SK-N-SH treated with all-trans-retinoic acid at 6 μM for 48 hours (cell line): Measurements from ENCODE around the gene SECISBP2.
A peak's percentile ranks its signal among the peaks of the same experiment; 100 is the strongest.
"Not testable (repeated sequence)": the region's sequence is repeated elsewhere in the genome, so short reads cannot be mapped to it uniquely, and the experiment has no call there.

Experiments
- ATAC-seq: fragments of 200-7000 bp; cut with Tn5 transposase; 3 replicates; pipeline ENCODE4 v1.9.1; 2020; ENCODE audit warnings: mild to moderate bottlenecking, moderate library complexity
- ARNTL ChIP-seq: fragments of 450-650 bp; formaldehyde crosslinking; IDR thresholded peaks from 2 replicates; pipeline ENCODE4 v1.5.0; 2020; ENCODE audit warnings: low read depth, mild to moderate bottlenecking, moderate library complexity, borderline replicate concordance
- BACH2 ChIP-seq: fragments of 250-450 bp; sonication (Bioruptor Pico); IDR thresholded peaks from 2 replicates; pipeline ENCODE4 v1.9.0; 2021; ENCODE audit warnings: mild to moderate bottlenecking, borderline replicate concordance
- CSDC2 ChIP-seq: fragments of 250-450 bp; sonication (Bioruptor Pico); IDR thresholded peaks from 2 replicates; pipeline ENCODE4 v1.5.0; 2020; ENCODE audit warnings: mild to moderate bottlenecking, moderate library complexity
- ESRRG ChIP-seq: fragments of 250-450 bp; sonication (Bioruptor Pico); IDR thresholded peaks from 2 replicates; pipeline ENCODE4 v1.6.1; 2021; ENCODE audit warnings: mild to moderate bottlenecking
- GLIS3 ChIP-seq: fragments of 250-450 bp; sonication (Bioruptor Pico); IDR thresholded peaks from 2 replicates; pipeline ENCODE4 v1.5.0; 2020; ENCODE audit warnings: mild to moderate bottlenecking, moderate library complexity
- ISL1 ChIP-seq: fragments of 250-450 bp; sonication (Bioruptor Pico); IDR thresholded peaks from 2 replicates; pipeline ENCODE4 v2.1.2; 2022; ENCODE audit warnings: mild to moderate bottlenecking, moderate library complexity
- OSR1 ChIP-seq: fragments of 250-450 bp; sonication (Bioruptor Pico); IDR thresholded peaks from 2 replicates; pipeline ENCODE4 v1.8.0; 2022; ENCODE audit warnings: moderate library complexity, mild to moderate bottlenecking, inconsistent platforms
- RARB ChIP-seq: fragments of 250-450 bp; sonication (Bioruptor Pico); IDR thresholded peaks from 2 replicates; pipeline ENCODE4 v1.8.0; 2021; ENCODE audit warnings: mild to moderate bottlenecking, moderate library complexity
- SNAI2 ChIP-seq: fragments of 250-450 bp; sonication (Bioruptor Pico); IDR thresholded peaks from 2 replicates; pipeline ENCODE4 v1.5.0; 2020; ENCODE audit warnings: mild to moderate bottlenecking, moderate library complexity
- TOX ChIP-seq: fragments of 250-450 bp; sonication (Bioruptor Pico); IDR thresholded peaks from 2 replicates; pipeline ENCODE4 v1.8.0; 2021; ENCODE audit warnings: mild to moderate bottlenecking, moderate library complexity, borderline replicate concordance
- ZC3H10 ChIP-seq: fragments of 250-450 bp; sonication (Bioruptor Pico); IDR thresholded peaks from 2 replicates; pipeline ENCODE4 v1.5.1; 2021; ENCODE audit warnings: mild to moderate bottlenecking, moderate library complexity
- ZFP3 ChIP-seq: fragments of 250-450 bp; sonication (Bioruptor Pico); IDR thresholded peaks from 2 replicates; pipeline ENCODE4 v1.5.0; 2020; ENCODE audit warnings: mild to moderate bottlenecking, moderate library complexity
- ZFP30 ChIP-seq: fragments of 450-650 bp; formaldehyde crosslinking; IDR thresholded peaks from 2 replicates; pipeline ENCODE4 v1.5.0; 2022; ENCODE audit warnings: mild to moderate bottlenecking, moderate library complexity
- ZNF565 ChIP-seq: fragments of 450-650 bp; formaldehyde crosslinking; conservative IDR thresholded peaks from 2 replicates; pipeline ENCODE4 v1.5.0; 2020; ENCODE audit warnings: low read depth, mild to moderate bottlenecking, moderate library complexity
- ZNF70 ChIP-seq: fragments of 450-650 bp; formaldehyde crosslinking; IDR thresholded peaks from 2 replicates; pipeline ENCODE4 v1.5.0; 2020; ENCODE audit warnings: mild to moderate bottlenecking, moderate library complexity
- ZNF8 ChIP-seq: fragments of 450-650 bp; formaldehyde crosslinking; IDR thresholded peaks from 2 replicates; pipeline ENCODE4 v1.5.0; 2020; ENCODE audit warnings: mild to moderate bottlenecking, moderate library complexity
- TF ChIP-seq, protein P1 (sequence below): fragments of 250-450 bp; sonication (Bioruptor Pico); IDR thresholded peaks from 2 replicates; pipeline ENCODE4 v1.8.0; 2021; ENCODE audit warnings: low read depth, mild to moderate bottlenecking, moderate library complexity, borderline replicate concordance
- TF ChIP-seq, protein P2 (sequence below): fragments of 250-450 bp; sonication (Bioruptor Pico); IDR thresholded peaks from 2 replicates; pipeline ENCODE4 v1.5.1; 2021; ENCODE audit warnings: mild to moderate bottlenecking, moderate library complexity
- TF ChIP-seq, protein P3 (sequence below): fragments of 250-450 bp; sonication (Bioruptor Pico); IDR thresholded peaks from 2 replicates; pipeline ENCODE4 v1.5.0; 2020; ENCODE audit warnings: mild to moderate bottlenecking, moderate library complexity
- TF ChIP-seq, protein P4 (sequence below): fragments of 250-450 bp; sonication (Bioruptor Pico); IDR thresholded peaks from 2 replicates; pipeline ENCODE4 v1.5.1; 2020; ENCODE audit warnings: low read depth, mild to moderate bottlenecking, moderate library complexity

The SECISBP2 gene

DNA sequence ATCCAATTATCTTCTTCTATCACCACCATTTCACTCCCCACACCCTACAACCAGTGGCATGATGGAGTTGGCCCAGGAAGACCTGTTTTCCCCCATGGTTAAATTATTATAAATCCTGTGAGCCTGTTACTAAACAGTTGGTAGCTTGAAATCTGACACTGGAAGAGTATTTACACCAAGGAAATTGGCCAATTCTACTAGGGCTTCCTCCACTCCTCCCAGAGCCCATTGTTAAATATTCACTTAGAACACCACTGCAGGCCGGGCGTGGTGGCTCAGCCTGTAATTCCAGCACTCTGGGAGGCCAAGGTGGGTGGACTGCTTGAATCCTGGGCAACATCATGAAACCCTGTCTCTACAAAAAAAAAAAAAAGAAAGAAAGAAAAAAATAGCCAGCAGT is 39.7 kb upstream of the SECISBP2 start:
- ATAC-seq = no peak
- no peak for TF ChIP-seq ZNF70 (CRISPR knock-in tag)
- TF ChIP-seq CSDC2 (CRISPR knock-in tag) = no peak
- no peak for TF ChIP-seq ARNTL (CRISPR knock-in tag)
- no peak for TF ChIP-seq ZC3H10 (CRISPR knock-in tag)
- TF ChIP-seq OSR1 (CRISPR knock-in tag) = no peak
- TF ChIP-seq, protein P1, sequence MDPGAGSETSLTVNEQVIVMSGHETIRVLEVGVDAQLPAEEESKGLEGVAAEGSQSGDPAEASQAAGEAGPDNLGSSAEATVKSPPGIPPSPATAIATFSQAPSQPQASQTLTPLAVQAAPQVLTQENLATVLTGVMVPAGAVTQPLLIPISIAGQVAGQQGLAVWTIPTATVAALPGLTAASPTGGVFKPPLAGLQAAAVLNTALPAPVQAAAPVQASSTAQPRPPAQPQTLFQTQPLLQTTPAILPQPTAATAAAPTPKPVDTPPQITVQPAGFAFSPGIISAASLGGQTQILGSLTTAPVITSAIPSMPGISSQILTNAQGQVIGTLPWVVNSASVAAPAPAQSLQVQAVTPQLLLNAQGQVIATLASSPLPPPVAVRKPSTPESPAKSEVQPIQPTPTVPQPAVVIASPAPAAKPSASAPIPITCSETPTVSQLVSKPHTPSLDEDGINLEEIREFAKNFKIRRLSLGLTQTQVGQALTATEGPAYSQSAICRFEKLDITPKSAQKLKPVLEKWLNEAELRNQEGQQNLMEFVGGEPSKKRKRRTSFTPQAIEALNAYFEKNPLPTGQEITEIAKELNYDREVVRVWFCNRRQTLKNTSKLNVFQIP = no peak
- TF ChIP-seq BACH2 (CRISPR knock-in tag) = no peak
- no peak for TF ChIP-seq ISL1 (CRISPR knock-in tag)
- TF ChIP-seq ZNF8 (CRISPR knock-in tag) = no peak
- TF ChIP-seq ZFP3 (CRISPR knock-in tag) = no peak
- TF ChIP-seq, protein P2, sequence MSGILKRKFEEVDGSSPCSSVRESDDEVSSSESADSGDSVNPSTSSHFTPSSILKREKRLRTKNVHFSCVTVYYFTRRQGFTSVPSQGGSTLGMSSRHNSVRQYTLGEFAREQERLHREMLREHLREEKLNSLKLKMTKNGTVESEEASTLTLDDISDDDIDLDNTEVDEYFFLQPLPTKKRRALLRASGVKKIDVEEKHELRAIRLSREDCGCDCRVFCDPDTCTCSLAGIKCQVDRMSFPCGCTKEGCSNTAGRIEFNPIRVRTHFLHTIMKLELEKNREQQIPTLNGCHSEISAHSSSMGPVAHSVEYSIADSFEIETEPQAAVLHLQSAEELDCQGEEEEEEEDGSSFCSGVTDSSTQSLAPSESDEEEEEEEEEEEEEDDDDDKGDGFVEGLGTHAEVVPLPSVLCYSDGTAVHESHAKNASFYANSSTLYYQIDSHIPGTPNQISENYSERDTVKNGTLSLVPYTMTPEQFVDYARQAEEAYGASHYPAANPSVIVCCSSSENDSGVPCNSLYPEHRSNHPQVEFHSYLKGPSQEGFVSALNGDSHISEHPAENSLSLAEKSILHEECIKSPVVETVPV (CRISPR knock-in tag) = no peak
- no peak for TF ChIP-seq SNAI2
- TF ChIP-seq, protein P3, sequence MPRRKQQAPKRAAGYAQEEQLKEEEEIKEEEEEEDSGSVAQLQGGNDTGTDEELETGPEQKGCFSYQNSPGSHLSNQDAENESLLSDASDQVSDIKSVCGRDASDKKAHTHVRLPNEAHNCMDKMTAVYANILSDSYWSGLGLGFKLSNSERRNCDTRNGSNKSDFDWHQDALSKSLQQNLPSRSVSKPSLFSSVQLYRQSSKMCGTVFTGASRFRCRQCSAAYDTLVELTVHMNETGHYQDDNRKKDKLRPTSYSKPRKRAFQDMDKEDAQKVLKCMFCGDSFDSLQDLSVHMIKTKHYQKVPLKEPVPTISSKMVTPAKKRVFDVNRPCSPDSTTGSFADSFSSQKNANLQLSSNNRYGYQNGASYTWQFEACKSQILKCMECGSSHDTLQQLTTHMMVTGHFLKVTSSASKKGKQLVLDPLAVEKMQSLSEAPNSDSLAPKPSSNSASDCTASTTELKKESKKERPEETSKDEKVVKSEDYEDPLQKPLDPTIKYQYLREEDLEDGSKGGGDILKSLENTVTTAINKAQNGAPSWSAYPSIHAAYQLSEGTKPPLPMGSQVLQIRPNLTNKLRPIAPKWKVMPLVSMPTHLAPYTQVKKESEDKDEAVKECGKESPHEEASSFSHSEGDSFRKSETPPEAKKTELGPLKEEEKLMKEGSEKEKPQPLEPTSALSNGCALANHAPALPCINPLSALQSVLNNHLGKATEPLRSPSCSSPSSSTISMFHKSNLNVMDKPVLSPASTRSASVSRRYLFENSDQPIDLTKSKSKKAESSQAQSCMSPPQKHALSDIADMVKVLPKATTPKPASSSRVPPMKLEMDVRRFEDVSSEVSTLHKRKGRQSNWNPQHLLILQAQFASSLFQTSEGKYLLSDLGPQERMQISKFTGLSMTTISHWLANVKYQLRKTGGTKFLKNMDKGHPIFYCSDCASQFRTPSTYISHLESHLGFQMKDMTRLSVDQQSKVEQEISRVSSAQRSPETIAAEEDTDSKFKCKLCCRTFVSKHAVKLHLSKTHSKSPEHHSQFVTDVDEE (CRISPR knock-in tag) = no peak
- no peak for TF ChIP-seq ZFP30 (CRISPR knock-in tag)
- no peak for TF ChIP-seq ZNF565 (CRISPR knock-in tag)
- TF ChIP-seq ESRRG (CRISPR knock-in tag) = no peak
- no peak for TF ChIP-seq GLIS3
- TF ChIP-seq, protein P4, sequence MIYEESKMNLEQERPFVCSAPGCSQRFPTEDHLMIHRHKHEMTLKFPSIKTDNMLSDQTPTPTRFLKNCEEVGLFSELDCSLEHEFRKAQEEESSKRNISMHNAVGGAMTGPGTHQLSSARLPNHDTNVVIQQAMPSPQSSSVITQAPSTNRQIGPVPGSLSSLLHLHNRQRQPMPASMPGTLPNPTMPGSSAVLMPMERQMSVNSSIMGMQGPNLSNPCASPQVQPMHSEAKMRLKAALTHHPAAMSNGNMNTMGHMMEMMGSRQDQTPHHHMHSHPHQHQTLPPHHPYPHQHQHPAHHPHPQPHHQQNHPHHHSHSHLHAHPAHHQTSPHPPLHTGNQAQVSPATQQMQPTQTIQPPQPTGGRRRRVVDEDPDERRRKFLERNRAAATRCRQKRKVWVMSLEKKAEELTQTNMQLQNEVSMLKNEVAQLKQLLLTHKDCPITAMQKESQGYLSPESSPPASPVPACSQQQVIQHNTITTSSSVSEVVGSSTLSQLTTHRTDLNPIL (CRISPR knock-in tag) = no peak

DNA sequence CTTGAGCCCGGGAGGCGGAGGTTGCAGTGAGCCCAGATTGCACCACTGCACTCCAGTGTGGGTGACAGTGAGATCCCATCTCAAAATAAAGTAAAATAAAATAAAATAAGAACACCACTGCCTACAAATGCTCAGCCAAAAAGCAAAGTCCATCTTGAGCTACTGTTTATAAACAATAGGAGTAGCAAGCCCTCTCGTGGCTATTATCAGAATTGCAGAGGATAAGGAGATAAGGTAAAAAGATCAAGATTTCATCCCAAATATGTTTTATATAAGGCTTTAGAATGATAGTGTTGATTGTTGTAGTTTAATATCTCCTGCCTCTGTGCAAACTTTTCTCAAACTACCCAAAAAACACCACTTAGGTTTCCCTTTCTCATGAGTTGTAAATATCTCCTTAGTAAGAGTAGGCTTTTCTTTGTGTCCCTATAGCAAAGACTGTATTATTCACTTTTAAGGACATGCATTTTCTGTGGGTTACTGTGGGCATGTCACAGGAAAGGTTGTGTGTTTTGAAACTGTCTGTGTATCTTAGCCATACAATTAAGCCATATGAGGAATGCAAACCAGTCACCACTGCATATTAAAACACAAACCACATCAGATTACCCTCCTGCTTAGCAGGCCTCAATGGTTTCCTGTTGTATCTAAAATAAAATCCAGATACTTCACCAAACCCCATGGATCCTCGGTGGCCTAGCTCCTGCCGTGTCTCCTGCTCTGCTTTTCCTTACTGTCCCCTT is 39.1 kb upstream of the SECISBP2 start:
- ATAC-seq = peak; percentile 83
- TF ChIP-seq ZNF8 (CRISPR knock-in tag) (no peak), RARB (no peak), ZNF565 (CRISPR knock-in tag) (no peak), BACH2 (CRISPR knock-in tag) (no peak), TOX (CRISPR knock-in tag) (no peak)
- TF ChIP-seq, protein P4 (CRISPR knock-in tag) = no peak

DNA sequence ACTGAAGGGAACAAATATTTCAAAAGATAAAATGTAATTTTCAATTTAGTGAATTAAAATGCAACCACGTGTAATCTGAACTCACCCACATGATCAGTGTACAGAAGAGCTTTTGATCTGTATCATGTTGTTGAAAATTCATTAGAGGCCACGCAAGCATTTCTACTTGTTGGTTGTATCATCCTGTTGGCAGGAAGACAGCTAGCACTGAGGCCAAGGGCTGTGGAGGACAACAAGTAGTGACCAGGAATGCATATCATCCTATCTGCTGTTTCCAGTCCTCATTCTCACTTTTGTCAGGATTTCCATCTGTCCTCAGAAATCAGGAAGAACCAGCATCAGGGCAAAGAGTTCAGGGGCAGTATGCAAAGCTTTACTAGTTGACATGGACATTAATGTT is 37.2 kb upstream of the SECISBP2 start:
- no peak; the same call in 2 of the 3 replicates for ATAC-seq
- TF ChIP-seq ZC3H10 (CRISPR knock-in tag) = no peak
- no peak for TF ChIP-seq CSDC2 (CRISPR knock-in tag)
- no peak for TF ChIP-seq TOX (CRISPR knock-in tag)
- no peak for TF ChIP-seq RARB
- TF ChIP-seq ZNF70 (CRISPR knock-in tag) = no peak
- TF ChIP-seq, protein P4 (CRISPR knock-in tag) = no peak
- no peak for TF ChIP-seq ZNF565 (CRISPR knock-in tag)
- TF ChIP-seq, all 23 proteins: peak for 0

DNA sequence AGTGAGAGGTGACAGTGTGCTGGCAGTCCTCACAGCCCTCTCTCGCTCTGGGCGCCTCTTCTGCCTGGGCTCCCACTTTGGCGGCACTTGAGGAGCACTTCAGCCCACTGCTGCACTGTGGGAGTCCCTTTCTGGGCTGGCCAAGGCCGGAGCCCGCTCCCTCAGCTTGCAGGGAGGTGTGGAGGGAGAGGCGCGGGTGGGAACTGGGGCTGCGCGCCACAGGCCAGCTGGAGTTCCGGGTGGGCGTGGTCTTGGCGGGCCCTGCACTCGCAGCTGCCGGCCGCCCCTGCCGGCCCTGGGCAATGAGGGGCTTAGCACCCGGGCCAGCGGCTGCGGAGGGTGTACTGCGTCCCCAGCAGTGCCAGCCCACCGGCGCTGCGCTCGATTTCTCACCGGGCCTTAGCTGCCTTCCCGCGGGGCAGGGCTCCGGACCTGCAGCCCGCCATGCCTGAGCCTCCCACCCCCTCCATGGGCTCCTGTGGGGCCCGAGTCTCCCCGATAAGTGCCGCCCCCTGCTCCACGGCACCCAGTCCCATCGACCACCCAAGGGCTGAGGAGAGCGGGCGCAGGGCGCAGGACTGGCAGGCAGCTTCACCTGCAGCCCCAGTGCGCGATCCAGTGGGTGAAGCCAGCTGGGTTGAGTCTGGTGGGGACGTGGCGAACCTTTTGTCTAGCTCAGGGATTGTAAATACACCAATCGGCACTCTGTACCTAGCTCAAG is 35.9 kb upstream of the SECISBP2 start:
- not testable (repeated sequence) for ATAC-seq
